Motor neuron (in vitro differentiated cells): ENCODE results near the gene SLC4A3. TPM values are rescaled to one million over a fixed set of nuclear protein-coding genes. Genes with fewer than 3 reads are reported as not detected.
"Not testable (repeated sequence)": the region's sequence is repeated elsewhere in the genome, so short reads cannot be mapped to it uniquely, and the experiment has no call there.

ENCODE experiments used
- ATAC-seq, 8 experiments: fragments of 200-7000 bp; cut with Tn5 transposase; replicated peaks in 6 of 8; 2 replicates each; pipeline ENCODE4 v1.8.0; 2021; ENCODE audit warnings: mild to moderate bottlenecking in 8 of 8, moderate library complexity in 8 of 8
- H3K27ac ChIP-seq, 2 donors: fragments of 250-450 bp; sonication (Bioruptor Pico); 2 replicates each; pipeline ENCODE4 v1.9.0; 2021; ENCODE audit warnings: antibody characterized with exemption in 2 of 2, mild to moderate bottlenecking in 2 of 2, moderate library complexity in 1 of 2
- H3K4me1 ChIP-seq, 2 donors: fragments of 250-450 bp; sonication (Bioruptor Pico); replicated peaks in 1 of 2; 2 replicates each; pipeline ENCODE4 v1.6.1; 2021; ENCODE audit warnings: antibody characterized with exemption in 2 of 2, mild to moderate bottlenecking in 2 of 2, moderate library complexity in 1 of 2
- H3K4me3 ChIP-seq, 5 donors: fragments of 250-450 bp; sonication (Bioruptor Pico); 2 replicates each; pipeline ENCODE4 v1.9.0; 2021; ENCODE audit warnings: antibody characterized with exemption in 5 of 5, mild to moderate bottlenecking in 5 of 5, moderate library complexity in 4 of 5
- WGBS, 10 experiments: fragments of 450-650 bp; shearing (Covaris generic); methylation state at CpG; one replicate each; pipeline ENCODE4 v1.0.0; 2022; 5-methylcytosine and 5-hydroxymethylcytosine counted together
- in situ Hi-C, 9 experiments: fragments of 400-800 bp; cut with MboI; loops; one replicate each; pipeline ENCODE4 v1.15.0; 2021; ENCODE audit warnings: low sequenced_read_pairs in 9 of 9, low pct_unique_long_range_greater_than_20kb in 2 of 9; ENCODE audit not compliant: unreplicated experiment in 9 of 9
- total RNA-seq, 8 experiments: library from RNA; unstranded; fragments of 300-600 nt; gene quantifications; 2 replicates each; pipeline versions ENCODE4 v1.2.3 to v1.2.4, GENCODE V29; 2022

Gene SLC4A3
- total RNA-seq, 8 experiments from 2014 or later = 0.05 to 17.7 (median 5.8) TPM

DNA sequence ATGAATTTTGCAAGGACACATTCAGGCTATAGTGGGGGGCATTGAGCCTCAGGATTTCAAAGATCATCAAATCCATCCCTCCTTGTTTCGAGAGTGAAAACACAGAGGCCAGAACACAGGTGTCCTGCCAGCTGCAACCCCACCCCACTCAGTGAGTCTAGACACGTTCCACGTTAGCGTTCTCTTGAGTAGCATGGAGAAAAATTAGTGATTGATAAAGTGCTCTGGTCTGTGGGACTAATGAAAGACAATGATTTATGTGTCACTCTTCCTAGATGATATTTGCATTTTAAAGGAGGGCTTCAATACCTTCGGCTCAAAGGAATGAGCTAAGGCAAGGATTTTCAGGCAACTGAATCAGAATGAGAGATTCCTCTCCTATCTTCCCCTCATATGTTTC lies 43.8 kb downstream of the SLC4A3 start:
- Histone ChIP-seq H3K4me3 (no peak overlapping the region), H3K27ac (no peak overlapping the region), H3K4me1 (peaks cover 12 to 19% of the 10 kb centered on the region in 2 donors)
- 0 to 60% (median 17%) methylated on average over 1 to 5 of the region's 5 CpGs; no CpG with 5 or more reads in 3 of the 10 experiments for WGBS, 10 experiments
- in situ Hi-C loops = no loop called here
- ATAC-seq = peak in 5 of 8 experiments; percentile 54 to 77 (median 61)

DNA sequence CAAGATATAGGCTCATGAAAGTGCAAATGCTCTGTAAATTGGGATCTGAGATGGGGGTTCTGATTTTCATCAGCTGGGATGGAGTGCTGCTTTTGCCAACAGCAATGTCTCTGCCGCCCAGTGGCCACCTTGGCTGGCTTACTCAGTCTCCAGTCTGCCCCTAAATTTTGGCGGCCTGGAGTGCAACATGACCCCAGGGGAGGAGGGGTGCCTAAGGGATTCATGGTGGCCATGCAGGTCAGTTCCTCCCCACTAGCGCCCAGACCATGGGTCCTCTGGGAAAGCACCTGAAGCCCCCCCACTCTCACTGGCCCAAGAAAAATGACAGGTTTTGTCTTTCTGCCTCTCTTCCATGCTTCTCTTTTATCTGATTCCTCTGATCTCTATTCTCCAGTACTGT lies 45.0 kb downstream of the SLC4A3 start:
- no peak for ATAC-seq
- H3K27ac ChIP-seq = no peak overlapping the region
- H3K4me1 ChIP-seq = peaks cover 12 to 19% of the 10 kb centered on the region in 2 donors
- H3K4me3 ChIP-seq = no peak overlapping the region
- in situ Hi-C loops = no loop called here
- WGBS, 10 experiments = 53 to 90% (median 67%) methylated on average over 1 to 3 of the region's 3 CpGs; no CpG with 5 or more reads in 7 of the 10 experiments

DNA sequence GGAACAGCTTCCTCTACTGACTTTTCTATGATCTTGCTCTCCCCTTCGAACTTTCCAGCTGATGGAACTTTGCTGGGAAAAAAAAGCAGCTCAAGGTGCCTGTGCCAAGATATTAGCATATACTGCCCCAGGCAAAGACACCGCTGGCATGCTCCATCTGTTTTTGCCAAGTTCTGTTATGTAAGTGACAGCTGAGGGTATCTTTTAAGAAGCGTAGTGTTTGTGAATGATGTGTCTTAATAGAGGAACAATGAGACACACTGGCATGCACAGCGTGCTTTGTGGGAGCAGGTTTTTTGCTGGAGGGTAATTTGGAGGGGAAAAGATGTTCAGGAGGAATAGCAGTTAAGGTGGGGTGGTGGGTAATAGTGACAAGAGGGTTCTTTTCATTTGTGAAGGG lies 47.8 kb downstream of the SLC4A3 start:
- no peak overlapping the region for H3K27ac ChIP-seq
- in situ Hi-C loops = no loop called here
- no peak overlapping the region for H3K4me3 ChIP-seq
- 6 to 90% (median 58%) methylated on average over 2 to 4 of the region's 4 CpGs; no CpG with 5 or more reads in 2 of the 10 experiments for WGBS, 10 experiments
- ATAC-seq = peak in 1 of 8 experiments; percentile 12
- peaks cover 12 to 18% of the 10 kb centered on the region in 2 donors for H3K4me1 ChIP-seq

DNA sequence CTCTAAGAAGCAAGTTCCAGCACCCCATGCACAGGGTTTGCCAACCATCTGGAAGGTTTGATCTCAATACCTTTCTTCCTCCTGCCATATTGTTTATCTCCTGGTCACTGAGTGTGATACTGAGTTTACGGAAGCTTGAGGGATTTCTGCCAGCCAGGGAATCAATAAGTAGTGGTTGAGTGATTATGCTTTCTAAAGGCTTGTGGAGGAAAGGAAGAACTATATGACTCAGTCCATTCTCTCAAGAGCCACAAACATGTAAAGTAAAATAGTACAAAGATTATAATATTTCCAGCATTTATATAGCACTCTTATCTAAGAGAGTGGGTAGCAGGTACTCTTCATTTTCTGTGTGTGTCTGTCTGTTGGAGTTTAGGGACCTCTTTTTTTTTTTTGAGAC lies 49.2 kb downstream of the SLC4A3 start:
- no peak overlapping the region for H3K4me3 ChIP-seq
- ATAC-seq = no peak
- H3K4me1 ChIP-seq = peaks cover 8 to 18% of the 10 kb centered on the region in 2 donors
- WGBS, 10 experiments = 40 to 100% (median 75%) methylated on average over 1 of the region's 1 CpG; no CpG with 5 or more reads in 3 of the 10 experiments
- no peak overlapping the region for H3K27ac ChIP-seq
- in situ Hi-C loops = no loop called here

DNA sequence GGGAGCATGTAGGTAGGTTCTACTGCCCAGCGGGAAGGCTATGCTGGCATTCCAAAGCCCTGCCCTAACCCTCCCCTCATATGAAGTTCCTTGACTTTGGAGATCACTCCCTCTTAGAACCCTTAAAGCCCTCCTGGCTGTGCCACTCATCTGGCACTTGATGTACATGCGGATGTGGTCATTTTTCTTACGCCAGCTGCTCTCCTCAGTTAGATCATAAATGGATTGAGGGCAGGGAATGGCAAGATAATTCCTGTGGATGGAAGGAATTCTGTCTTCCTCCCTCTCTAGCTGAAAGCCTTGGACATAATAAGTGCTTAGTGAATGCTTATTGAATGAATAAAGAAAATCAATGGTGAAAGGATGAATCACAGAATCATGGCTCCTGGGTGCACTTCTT lies 51.6 kb downstream of the SLC4A3 start:
- H3K4me1 ChIP-seq = peaks cover 8 to 15% of the 10 kb centered on the region in 2 donors
- ATAC-seq = no peak
- no peak overlapping the region for H3K27ac ChIP-seq
- 50 to 100% (median 81%) methylated on average over 1 to 2 of the region's 3 CpGs; no CpG with 5 or more reads in 6 of the 10 experiments for WGBS, 10 experiments
- no peak overlapping the region for H3K4me3 ChIP-seq
- in situ Hi-C loops = no loop called here

DNA sequence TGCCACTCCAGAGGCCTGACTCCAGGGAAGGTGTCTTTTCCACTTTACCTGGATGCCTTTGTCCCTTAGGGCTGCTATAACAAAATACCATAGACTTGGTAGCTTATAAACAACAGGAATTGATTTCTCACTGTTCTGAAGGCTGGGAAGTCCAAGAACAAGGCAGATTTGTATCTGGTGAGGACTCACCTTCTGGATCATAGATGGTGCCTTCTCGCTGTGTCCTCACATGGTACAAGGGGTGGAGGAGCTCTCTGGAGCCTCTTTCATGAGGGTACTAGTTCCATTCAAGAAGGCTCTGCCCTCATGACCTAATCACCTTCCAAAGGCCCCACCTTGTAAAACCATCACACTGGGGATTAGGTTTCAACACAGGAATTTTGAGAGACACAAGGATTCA lies 52.1 kb downstream of the SLC4A3 start:
- ATAC-seq = no peak
- in situ Hi-C loops = no loop called here
- WGBS, 10 experiments = 80 to 100% (median 90%) methylated on average over 1 of the region's 1 CpG; no CpG with 5 or more reads in 6 of the 10 experiments
- Histone ChIP-seq H3K4me1 (peaks cover 8 to 15% of the 10 kb centered on the region in 2 donors), H3K27ac (no peak overlapping the region), H3K4me3 (no peak overlapping the region)

DNA sequence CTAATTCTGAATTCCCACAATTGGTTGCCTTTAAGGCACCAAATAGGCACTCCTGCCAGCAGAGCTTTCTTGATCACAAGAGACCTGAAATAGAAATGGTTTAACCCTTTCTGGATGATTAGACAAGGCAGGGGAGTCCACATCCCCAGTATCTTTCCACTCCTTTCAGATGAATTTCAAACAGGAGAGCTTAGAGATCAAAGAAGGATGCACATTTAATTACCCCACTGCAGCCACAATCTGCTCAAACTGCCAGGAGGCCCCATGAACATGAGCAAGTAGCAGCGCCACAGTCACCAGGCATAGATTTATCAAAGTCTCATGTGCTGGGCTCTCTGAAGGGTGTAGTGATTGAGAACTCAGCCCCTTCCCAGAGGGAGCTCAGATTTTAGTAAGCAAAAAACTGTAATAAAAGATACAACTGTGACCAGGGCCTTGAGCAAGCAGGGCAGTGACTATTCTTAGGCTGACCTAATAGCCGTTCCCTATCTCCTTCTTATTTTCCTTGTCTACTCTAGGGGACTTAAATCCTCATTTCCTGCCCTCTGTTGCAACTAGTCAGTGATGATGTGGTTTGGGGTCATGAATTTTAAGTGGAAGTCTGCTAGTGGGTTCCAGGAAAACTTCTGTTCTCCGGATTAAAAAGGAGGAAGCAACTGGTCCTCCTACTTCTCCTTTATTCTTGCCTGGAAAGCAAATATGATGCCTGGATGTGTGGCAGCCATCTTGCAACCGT lies 53.7 kb downstream of the SLC4A3 start:
- Histone ChIP-seq H3K4me1 (peaks cover 8 to 15% of the 10 kb centered on the region in 2 donors), H3K4me3 (no peak overlapping the region), H3K27ac (peak overlapping the region in 1 of 2 donors; percentile 33)
- 33 to 100% (median 75%) methylated on average over 1 to 3 of the region's 4 CpGs; no CpG with 5 or more reads in 3 of the 10 experiments for WGBS, 10 experiments
- ATAC-seq = peak in 5 of 8 experiments; percentile 94 to 99 (median 97)
- in situ Hi-C loops = no loop called here

DNA sequence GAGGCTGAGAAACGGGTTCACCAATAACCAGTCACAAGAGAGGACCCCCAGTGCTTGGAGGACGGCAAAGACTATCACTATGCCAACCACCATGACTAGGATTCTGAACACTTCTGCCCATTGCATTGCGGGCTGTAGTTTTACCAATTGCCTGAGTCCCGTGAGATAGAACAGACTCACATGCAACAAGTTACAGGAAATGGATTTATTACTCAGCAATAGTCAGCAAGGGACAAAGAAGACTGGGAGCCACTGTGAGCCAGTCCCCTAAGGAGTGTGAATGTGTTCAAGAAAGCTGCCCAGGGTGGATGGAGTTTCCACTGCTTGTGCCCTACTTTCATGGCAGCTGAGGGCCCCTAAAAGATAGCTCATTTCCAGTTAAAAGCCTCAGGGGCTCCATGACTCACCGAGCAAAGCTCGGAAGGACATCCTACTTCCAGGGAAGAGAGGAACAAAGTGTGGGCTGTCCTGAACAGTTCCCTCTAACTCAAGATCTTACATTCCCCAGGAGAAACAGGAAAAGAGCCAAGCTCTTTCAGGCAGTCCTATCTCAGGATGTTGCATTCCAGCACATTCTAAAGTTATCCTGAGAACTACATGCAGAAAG lies 54.4 kb downstream of the SLC4A3 start:
- no peak overlapping the region for H3K27ac ChIP-seq
- WGBS, 10 experiments = 0 to 100% (median 86%) methylated on average over 1 to 6 of the region's 6 CpGs; no CpG with 5 or more reads in 2 of the 10 experiments
- peaks cover 8 to 15% of the 10 kb centered on the region in 2 donors for H3K4me1 ChIP-seq
- no peak overlapping the region for H3K4me3 ChIP-seq
- ATAC-seq = peak in 1 of 8 experiments; percentile 5
- in situ Hi-C loops = no loop called here

DNA sequence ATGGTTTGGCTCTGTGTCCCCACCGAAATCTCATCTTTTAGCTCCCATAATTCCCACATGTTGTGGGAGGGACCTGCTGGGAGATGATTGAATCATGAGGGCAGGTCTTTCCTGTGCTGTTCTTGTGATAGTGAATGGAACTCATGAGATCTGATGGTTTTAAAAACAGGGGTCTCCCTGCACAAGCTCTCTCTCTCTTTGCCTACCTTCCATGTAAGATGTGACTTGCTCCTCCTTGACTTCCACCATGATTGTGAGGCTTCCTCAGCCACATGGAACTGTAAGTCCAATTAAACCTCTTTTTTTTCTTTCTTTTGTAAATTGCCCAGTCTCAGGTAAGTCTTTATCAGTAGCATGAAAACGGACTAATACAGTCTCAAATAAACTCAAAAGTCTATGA lies 56.0 kb downstream of the SLC4A3 start:
- in situ Hi-C loops, H3K4me3 ChIP-seq, ATAC-seq, H3K27ac ChIP-seq: not testable (repeated sequence)
- 0 to 100% (median 82%) methylated on average over 1 to 2 of the region's 2 CpGs; no CpG with 5 or more reads in 2 of the 10 experiments for WGBS, 10 experiments
- peaks cover 8 to 15% of the 10 kb centered on the region in 2 donors for H3K4me1 ChIP-seq

DNA sequence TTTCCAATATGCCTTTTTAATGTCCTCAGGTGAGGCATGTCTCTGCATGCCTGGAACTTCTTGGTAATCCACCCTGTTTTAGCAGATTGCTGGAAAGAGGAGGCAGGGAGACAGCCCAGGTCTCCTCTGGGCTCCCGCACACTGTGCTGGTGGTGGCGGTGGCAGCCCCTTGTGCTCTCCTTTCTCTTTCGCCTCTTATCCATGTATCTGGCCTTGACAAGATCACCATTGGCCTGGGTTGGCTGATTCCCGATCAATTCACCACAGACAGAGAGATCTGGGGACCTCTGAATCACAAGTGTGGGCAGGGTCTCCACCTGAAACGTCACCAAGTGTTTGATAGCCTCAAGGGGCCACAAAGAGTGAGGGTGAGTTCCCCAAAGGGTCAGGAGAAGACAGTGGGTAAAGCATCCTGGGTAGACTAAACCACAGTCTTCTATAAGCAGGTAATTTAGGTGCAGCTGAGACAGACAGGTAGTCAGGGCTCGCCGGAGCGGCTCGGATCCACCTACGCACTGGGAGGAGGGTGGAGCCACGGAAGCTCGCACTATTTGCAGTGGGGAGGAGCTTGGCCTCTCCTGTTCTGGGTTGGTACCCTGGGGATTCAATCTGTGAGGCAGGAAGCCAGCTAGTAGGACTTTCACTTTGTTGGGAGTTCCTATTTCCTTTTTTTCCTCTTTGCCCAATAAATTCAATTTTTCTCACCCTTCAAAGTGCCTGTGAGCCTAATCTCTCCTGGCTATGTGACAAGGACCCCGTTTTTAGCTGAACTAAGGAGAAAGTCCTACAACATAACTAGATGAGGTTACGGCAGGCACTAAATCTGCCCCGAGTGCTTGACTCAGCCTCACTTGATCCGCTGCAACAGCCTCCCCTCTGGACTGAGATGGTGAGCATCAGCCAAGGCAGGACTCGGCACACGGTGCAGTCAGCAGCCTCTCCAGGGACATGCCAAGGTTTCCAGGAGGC lies 57.6 kb downstream of the SLC4A3 start:
- Histone ChIP-seq H3K27ac (no peak overlapping the region), H3K4me3 (no peak overlapping the region), H3K4me1 (peaks cover 8 to 18% of the 10 kb centered on the region in 2 donors)
- 9 to 89% (median 82%) methylated on average over 3 to 12 of the region's 18 CpGs; no CpG with 5 or more reads in 1 of the 10 experiments for WGBS, 10 experiments
- ATAC-seq = peak in 3 of 8 experiments; percentile 79 to 86 (median 82)
- in situ Hi-C loops = no loop called here

DNA sequence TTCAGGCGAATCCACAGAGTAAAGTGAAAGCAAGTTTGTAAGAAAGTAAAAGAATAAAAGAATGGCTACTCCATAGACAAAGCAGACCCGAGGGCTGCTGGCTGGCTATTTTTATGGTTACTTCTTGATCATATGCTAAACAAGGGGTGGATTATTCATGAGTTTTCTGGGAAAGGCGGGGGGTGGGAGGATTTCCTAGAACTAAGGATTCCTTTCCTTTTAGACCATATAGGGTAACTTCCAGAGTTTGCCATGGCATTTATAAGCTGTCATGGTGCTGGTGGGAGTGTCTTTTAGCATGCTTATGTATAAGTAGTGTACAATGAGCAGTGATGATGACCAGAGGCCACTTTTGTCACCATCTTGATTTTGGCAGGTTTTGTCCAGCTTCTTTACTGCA lies 59.8 kb downstream of the SLC4A3 start:
- Histone ChIP-seq H3K27ac (peak overlapping the region in 1 of 2 donors; percentile 79), H3K4me1 (peaks cover 5 to 16% of the 10 kb centered on the region in 2 donors), H3K4me3 (no peak overlapping the region)
- WGBS, 10 experiments = 13 to 83% (median 43%) methylated on average over 1 to 3 of the region's 3 CpGs; no CpG with 5 or more reads in 1 of the 10 experiments
- in situ Hi-C loops = no loop called here
- peak; percentile 20 to 77 (median 60) for ATAC-seq

DNA sequence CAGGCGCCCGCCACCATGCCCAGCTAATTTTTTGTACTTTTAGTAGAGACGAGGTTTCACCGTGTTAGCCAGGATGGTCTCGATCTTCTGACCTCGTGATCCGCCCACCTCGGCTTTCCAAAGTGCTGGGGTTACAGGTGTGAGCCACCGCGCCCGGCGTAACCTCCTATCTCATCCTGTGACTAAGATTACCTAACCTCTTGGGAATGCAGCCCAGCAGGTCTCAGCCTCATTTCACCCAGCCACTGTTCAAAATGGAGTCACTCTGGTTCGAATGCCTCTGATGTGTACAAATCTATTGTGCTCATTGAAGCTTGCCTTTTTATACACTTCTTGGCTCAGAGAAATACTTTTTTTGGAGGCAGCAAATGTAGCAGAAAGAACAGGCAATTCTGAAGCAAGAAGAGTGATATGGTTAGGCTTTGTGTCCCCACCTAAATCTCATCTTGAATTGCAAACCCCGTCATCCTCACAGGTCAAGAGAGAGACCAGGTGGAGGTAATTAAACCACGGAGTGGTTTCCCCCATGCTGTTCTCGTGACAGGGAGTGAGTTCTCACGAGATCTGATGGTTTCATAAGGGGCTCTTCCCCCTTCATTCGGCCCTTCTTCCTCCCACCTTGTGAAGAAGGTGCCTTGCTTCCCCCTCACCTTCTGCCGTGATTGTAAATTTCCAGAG lies 60.6 kb downstream of the SLC4A3 start:
- Histone ChIP-seq H3K4me3 (no peak overlapping the region), H3K4me1 (peaks cover 5 to 17% of the 10 kb centered on the region in 2 donors), H3K27ac (peak overlapping the region in 1 of 2 donors; percentile 79)
- ATAC-seq = no peak
- 33 to 90% (median 82%) methylated on average over 3 to 9 of the region's 19 CpGs; no CpG with 5 or more reads in 4 of the 10 experiments for WGBS, 10 experiments
- in situ Hi-C loops = no loop called here
